Activated naive CD4-positive, alpha-beta T cell treated with anti-CD3 and anti-CD28 coated beads, Interleukin-2, amount 10 ng/mL, durations not matched to agents 7 days and 5 days (primary cell): ENCODE measurements around the gene SLC7A6OS.
A peak's percentile ranks its signal among the peaks of the same experiment; 100 is the strongest.
"Not testable (repeated sequence)": the region's sequence is repeated elsewhere in the genome, so short reads cannot be mapped to it uniquely, and the experiment has no call there.

Experiments
- CTCF ChIA-PET: fragments of 350-600 bp; sonication (Branson Sonifier 250); formaldehyde crosslinking; loops from one replicate; lab custom pipeline; 2021; ENCODE audit warnings: antibody characterized with exemption; lab: Charles Lee
- DNase-seq: peaks from one replicate; pipeline ENCODE4 v3.0.0-alpha.2; 2020
- H3K27ac Mint-ChIP-seq: one replicate; pipeline ENCODE4 v1.8.0; 2021; ENCODE audit warnings: mild to moderate bottlenecking, moderate library complexity, mixed read lengths
- H3K27me3 Mint-ChIP-seq: one replicate; pipeline ENCODE4 v1.8.0; 2021; ENCODE audit warnings: mild to moderate bottlenecking, mixed read lengths
- H3K36me3 Mint-ChIP-seq: one replicate; pipeline ENCODE4 v1.8.0; 2021; ENCODE audit warnings: mixed read lengths
- H3K4me1 Mint-ChIP-seq: one replicate; pipeline ENCODE4 v1.8.0; 2021; ENCODE audit warnings: mixed read lengths
- H3K4me3 Mint-ChIP-seq: one replicate; pipeline ENCODE4 v1.8.0; 2021; ENCODE audit warnings: mild to moderate bottlenecking, moderate library complexity, mixed read lengths
- H3K9me3 Mint-ChIP-seq: one replicate; pipeline ENCODE4 v1.8.0; 2021; ENCODE audit warnings: mixed read lengths

The SLC7A6OS gene

GRCh38 chr16:68299571-68300453, 10.9 kb downstream of the SLC7A6OS start:
- Mint-ChIP-seq H3K9me3 (no peaks in the 10 kb centered on the region), H3K4me3 (no peak overlapping the region), H3K27me3 (no peaks in the 10 kb centered on the region), H3K4me1 (peaks cover 6% of the 10 kb centered on the region), H3K36me3 (peaks cover 74% of the 10 kb centered on the region), H3K27ac (peak overlapping the region; percentile 26)
- CTCF ChIA-PET, result interaction anchor here (1.1 to 3.0 kb wide), 4 partner anchors 28 to 38 kb away, joined by 3 to 20 read pairs (median 8); partner anchors contain the start of gene SLC7A6
- no peak for DNase-seq

GRCh38 chr16:68298907-68299561, 11.7 kb downstream of the SLC7A6OS start:
- H3K4me1 Mint-ChIP-seq, result peaks cover 9% of the 10 kb centered on the region
- H3K27ac Mint-ChIP-seq, result peak overlapping the region; percentile 26
- CTCF ChIA-PET, result interaction anchor here (1.8 to 3.0 kb wide), 2 partner anchors 35 to 37 kb away, joined by 12 to 20 read pairs; partner anchors contain the start of gene SLC7A6
- no peaks in the 10 kb centered on the region for H3K9me3 Mint-ChIP-seq
- H3K27me3 Mint-ChIP-seq, result no peaks in the 10 kb centered on the region
- no peak for DNase-seq
- no peak overlapping the region for H3K4me3 Mint-ChIP-seq
- H3K36me3 Mint-ChIP-seq, result peaks cover 75% of the 10 kb centered on the region

GRCh38 chr16:68298312-68298711, 12.4 kb downstream of the SLC7A6OS start:
- Mint-ChIP-seq H3K9me3 (no peaks in the 10 kb centered on the region), H3K4me1 (peaks cover 9% of the 10 kb centered on the region), H3K27ac (no peak overlapping the region), H3K4me3 (no peak overlapping the region), H3K27me3 (no peaks in the 10 kb centered on the region), H3K36me3 (peaks cover 72% of the 10 kb centered on the region)
- CTCF ChIA-PET, result interaction anchor here (3.0 kb wide), 1 partner anchor 37 kb away, joined by 20 read pairs; no protein-coding TSS in a partner anchor
- no peak for DNase-seq

- H3K27ac Mint-ChIP-seq, result no peak overlapping the region
- no peaks in the 10 kb centered on the region for H3K9me3 Mint-ChIP-seq
- no peak overlapping the region for H3K4me3 Mint-ChIP-seq
- no peaks in the 10 kb centered on the region for H3K27me3 Mint-ChIP-seq
- peaks cover 72% of the 10 kb centered on the region for H3K36me3 Mint-ChIP-seq
- peaks cover 10% of the 10 kb centered on the region for H3K4me1 Mint-ChIP-seq
- CTCF ChIA-PET, result interaction anchor here (1.8 to 2.8 kb wide), 2 partner anchors 34 to 36 kb away, joined by 8 to 10 read pairs; partner anchors contain the start of gene SLC7A6
- DNase-seq, result no peak
These were observed 12.8 kb downstream of the SLC7A6OS start for GRCh38 chr16:68297908-68298307.

- Mint-ChIP-seq H3K27ac (no peak overlapping the region), H3K36me3 (peaks cover 74% of the 10 kb centered on the region), H3K4me1 (peaks cover 22% of the 10 kb centered on the region), H3K9me3 (no peaks in the 10 kb centered on the region), H3K4me3 (no peak overlapping the region), H3K27me3 (no peaks in the 10 kb centered on the region)
- DNase-seq, result no peak
- CTCF ChIA-PET, result interaction anchor here (1.8 to 2.8 kb wide), 2 partner anchors 33 to 35 kb away, joined by 8 to 10 read pairs; partner anchors contain the start of gene SLC7A6
These were observed 14.1 kb downstream of the SLC7A6OS start for GRCh38 chr16:68296693-68297092.

- H3K9me3 Mint-ChIP-seq, result no peaks in the 10 kb centered on the region
- H3K4me3 Mint-ChIP-seq, result no peak overlapping the region
- H3K36me3 Mint-ChIP-seq, result peaks cover 75% of the 10 kb centered on the region
- H3K27ac Mint-ChIP-seq, result no peak overlapping the region
- H3K27me3 Mint-ChIP-seq, result no peaks in the 10 kb centered on the region
- CTCF ChIA-PET, result interaction anchor here (1.8 to 2.8 kb wide), 2 partner anchors 32 to 35 kb away, joined by 8 to 10 read pairs; partner anchors contain the start of gene SLC7A6
- H3K4me1 Mint-ChIP-seq, result peaks cover 26% of the 10 kb centered on the region
- DNase-seq, result no peak
These were observed 14.5 kb downstream of the SLC7A6OS start for GRCh38 chr16:68296291-68296690.

- no peak for DNase-seq
These were observed 18.3 kb downstream of the SLC7A6OS start for GRCh38 chr16:68292425-68292824.

GRCh38 chr16:68291227-68291626, 19.5 kb downstream of the SLC7A6OS start:
- Mint-ChIP-seq H3K4me3 (no peak overlapping the region), H3K27me3 (no peaks in the 10 kb centered on the region), H3K4me1 (peaks cover 71% of the 10 kb centered on the region), H3K36me3 (peaks cover 75% of the 10 kb centered on the region), H3K9me3 (no peaks in the 10 kb centered on the region), H3K27ac (peak overlapping the region; percentile 86)
- DNase-seq, result no peak
- CTCF ChIA-PET, result interaction anchor here (0.8 to 4.0 kb wide), 5 partner anchors 15 to 37 kb away, joined by 3 to 58 read pairs (median 6); partner anchors contain the start of genes PRMT7, SLC7A6 and SLC7A6OS

More at GRCh38 chr16:68292425-68292824, 18.3 kb downstream of the SLC7A6OS start:
- H3K27ac Mint-ChIP-seq, result peak overlapping the region; percentile 86
- peaks cover 75% of the 10 kb centered on the region for H3K36me3 Mint-ChIP-seq
- CTCF ChIA-PET, result interaction anchor here (1.3 to 1.5 kb wide), 3 partner anchors 19 to 36 kb away, joined by 4 to 10 read pairs (median 6); partner anchors contain the start of genes PRMT7, SLC7A6 and SLC7A6OS
- H3K27me3 Mint-ChIP-seq, result no peaks in the 10 kb centered on the region
- peaks cover 61% of the 10 kb centered on the region for H3K4me1 Mint-ChIP-seq
- H3K9me3 Mint-ChIP-seq, result no peaks in the 10 kb centered on the region
- H3K4me3 Mint-ChIP-seq, result no peak overlapping the region

GRCh38 chr16:68290450-68290849, 20.3 kb downstream of the SLC7A6OS start:
- peaks cover 77% of the 10 kb centered on the region for H3K4me1 Mint-ChIP-seq

GRCh38 chr16:68289621-68290329, 21.0 kb downstream of the SLC7A6OS start:
- Mint-ChIP-seq H3K27me3 (no peaks in the 10 kb centered on the region), H3K9me3 (no peaks in the 10 kb centered on the region), H3K4me1 (peaks cover 84% of the 10 kb centered on the region), H3K27ac (peak overlapping the region; percentile 86), H3K4me3 (peak overlapping the region; percentile 57), H3K36me3 (peaks cover 69% of the 10 kb centered on the region)
- DNase-seq, result peak; percentile 70
- CTCF ChIA-PET, result interaction anchor here (1.6 to 4.0 kb wide), 2 partner anchors 16 to 26 kb away, joined by 8 to 58 read pairs; partner anchors contain the start of gene SLC7A6

More at GRCh38 chr16:68290450-68290849, 20.3 kb downstream of the SLC7A6OS start:
- H3K36me3 Mint-ChIP-seq, result peaks cover 71% of the 10 kb centered on the region
- no peaks in the 10 kb centered on the region for H3K27me3 Mint-ChIP-seq
- DNase-seq, result no peak
- peak overlapping the region; percentile 57 for H3K4me3 Mint-ChIP-seq
- H3K27ac Mint-ChIP-seq, result peak overlapping the region; percentile 86
- CTCF ChIA-PET, result interaction anchor here (1.6 to 4.0 kb wide), 2 partner anchors 16 to 27 kb away, joined by 8 to 58 read pairs; partner anchors contain the start of gene SLC7A6
- no peaks in the 10 kb centered on the region for H3K9me3 Mint-ChIP-seq

- Mint-ChIP-seq H3K4me1 (peaks cover 88% of the 10 kb centered on the region), H3K27ac (peak overlapping the region; percentile 86), H3K27me3 (no peaks in the 10 kb centered on the region), H3K36me3 (peaks cover 71% of the 10 kb centered on the region), H3K9me3 (no peaks in the 10 kb centered on the region), H3K4me3 (peak overlapping the region; percentile 22)
- CTCF ChIA-PET, result interaction anchor here (1.6 to 4.0 kb wide), 2 partner anchors 15 to 26 kb away, joined by 8 to 58 read pairs; partner anchors contain the start of gene SLC7A6
- no peak for DNase-seq
These were observed 21.5 kb downstream of the SLC7A6OS start for GRCh38 chr16:68289202-68289601.

- Mint-ChIP-seq H3K27ac (peak overlapping the region; percentile 86), H3K36me3 (peaks cover 72% of the 10 kb centered on the region), H3K4me1 (peaks cover 90% of the 10 kb centered on the region)
- CTCF ChIA-PET, result interaction anchor here (1.1 to 4.0 kb wide), 3 partner anchors 22 to 40 kb away, joined by 4 to 58 read pairs (median 7); partner anchors contain the start of genes PRMT7, SLC7A6 and SLC7A6OS
- H3K27me3 Mint-ChIP-seq, H3K4me3 Mint-ChIP-seq, DNase-seq, H3K9me3 Mint-ChIP-seq: not testable (repeated sequence)
These were observed 21.9 kb downstream of the SLC7A6OS start for GRCh38 chr16:68288796-68289195.

- CTCF ChIA-PET, result interaction anchor here (1.0 to 4.0 kb wide), 5 partner anchors 12 to 40 kb away, joined by 3 to 58 read pairs (median 5); partner anchors contain the start of genes PRMT7, SLC7A6 and SLC7A6OS
- Mint-ChIP-seq H3K4me1 (peaks cover 92% of the 10 kb centered on the region), H3K4me3 (peak overlapping the region; percentile 73), H3K9me3 (no peaks in the 10 kb centered on the region), H3K36me3 (peaks cover 73% of the 10 kb centered on the region), H3K27ac (peak overlapping the region; percentile 86), H3K27me3 (no peaks in the 10 kb centered on the region)
- no peak for DNase-seq
These were observed 22.5 kb downstream of the SLC7A6OS start for GRCh38 chr16:68288252-68288650.
